C4-2B (cell line): ENCODE measurements around the gene ERC2.

ENCODE experiments used
- H3K27ac ChIP-seq: fragments of 450-650 bp; 2 replicates; pipeline ENCODE4 v1.5.1; 2017
- CTCF ChIP-seq: fragments of 450-650 bp; conservative IDR thresholded peaks from 2 replicates; pipeline ENCODE4 v1.5.1; 2017; ENCODE audit warnings: mild to moderate bottlenecking
- ZFX ChIP-seq: fragments of 450-650 bp; IDR thresholded peaks from 2 replicates; pipeline ENCODE4 v1.6.1; 2017

ERC2 gene

DNA sequence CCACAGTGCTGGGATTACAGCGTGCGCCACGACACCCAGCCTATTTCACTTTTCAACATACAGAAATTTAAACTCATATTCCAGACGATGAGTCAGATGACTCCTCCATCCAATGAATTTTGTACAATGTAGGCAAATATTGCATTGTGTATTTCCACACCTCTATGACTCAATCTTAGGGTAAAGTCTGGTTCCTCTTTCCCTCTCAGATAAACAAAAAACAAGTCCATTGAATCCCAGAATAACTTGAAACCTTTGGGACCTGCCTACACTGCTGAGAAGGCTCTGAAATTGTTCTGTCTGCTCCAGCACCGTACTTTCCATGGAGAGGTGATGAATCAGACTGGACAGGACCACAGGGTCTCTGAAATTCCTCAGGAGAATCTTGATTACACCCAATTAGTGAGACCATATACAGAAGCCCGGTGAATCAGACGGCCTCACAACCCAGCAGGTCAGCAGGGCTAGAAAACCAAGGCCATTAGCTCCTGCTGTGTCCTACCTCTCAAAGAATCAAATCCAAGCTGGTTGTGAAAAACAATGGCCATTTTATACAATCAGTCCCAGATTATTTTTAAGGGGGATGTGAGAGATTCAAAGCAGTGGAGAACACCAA lies 112.6 kb downstream of the ERC2 start:
- no peak overlapping the region for H3K27ac ChIP-seq
- no peak for TF ChIP-seq CTCF
- no peak for TF ChIP-seq ZFX

DNA sequence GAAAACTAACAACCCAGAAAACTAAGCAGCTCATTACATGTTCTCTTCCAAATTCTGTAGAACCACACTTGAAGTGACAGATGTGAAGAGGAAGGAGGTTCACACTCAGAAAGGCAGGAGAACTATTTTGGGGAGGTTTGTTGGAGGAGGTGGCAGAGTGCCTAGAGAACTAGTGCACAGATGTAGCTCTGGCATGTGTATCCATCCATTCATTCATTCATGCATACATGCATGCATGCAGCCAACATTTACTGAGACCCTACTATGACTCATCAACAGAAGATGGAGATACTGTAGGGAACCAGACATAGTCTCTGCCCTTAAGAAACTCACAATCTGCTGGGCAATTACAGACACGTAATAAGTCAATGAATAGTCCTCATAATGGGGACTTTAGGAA lies 116.7 kb downstream of the ERC2 start:
- no peak for TF ChIP-seq ZFX
- TF ChIP-seq CTCF = no peak
- no peak overlapping the region for H3K27ac ChIP-seq

- TF ChIP-seq ZFX (no peak), CTCF (peak; percentile 54)
- H3K27ac ChIP-seq = no peak overlapping the region
Observed at GRCh38 chr3:56347219-56347871, 120.9 kb downstream of the ERC2 start.

DNA sequence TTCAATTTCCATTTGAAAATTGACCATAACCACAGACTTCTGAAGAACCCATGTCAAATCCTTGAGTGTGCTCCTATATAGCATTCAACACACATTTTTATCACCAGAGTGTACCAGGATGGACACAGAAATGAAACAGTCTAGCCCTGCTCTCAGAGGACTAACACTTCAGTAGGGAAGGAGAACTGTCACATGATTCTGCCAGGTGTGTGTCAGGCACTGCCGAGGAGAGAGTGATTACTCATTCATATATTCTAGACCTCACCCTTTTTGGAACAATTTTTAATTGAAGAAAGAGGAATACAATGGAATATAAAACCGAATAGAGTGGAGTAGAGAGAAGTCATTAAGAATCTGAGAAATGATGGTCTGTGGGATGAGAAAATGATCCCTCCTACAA lies 125.8 kb downstream of the ERC2 start:
- H3K27ac ChIP-seq = no peak overlapping the region
- TF ChIP-seq CTCF = no peak
- no peak for TF ChIP-seq ZFX

DNA sequence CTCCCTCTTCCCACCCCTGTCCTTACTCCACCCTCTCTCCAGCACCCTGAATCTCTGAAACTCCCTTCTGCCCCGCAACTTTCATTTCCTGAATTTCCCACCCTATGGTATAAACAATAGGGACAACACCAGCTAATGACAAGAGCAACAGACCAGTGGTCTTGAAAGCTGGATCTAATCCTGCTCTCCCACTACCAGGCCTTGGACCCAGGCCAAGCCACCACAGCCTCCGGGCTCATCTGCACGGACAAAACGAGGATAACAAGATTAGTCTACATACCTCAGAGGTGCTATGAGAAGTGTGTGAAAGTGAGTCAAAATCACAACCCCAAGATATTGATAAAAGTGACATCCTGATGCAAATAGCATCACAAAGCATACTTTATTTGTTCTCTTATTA lies 128.6 kb downstream of the ERC2 start:
- H3K27ac ChIP-seq = no peak overlapping the region
- TF ChIP-seq ZFX (no peak), CTCF (no peak)

DNA sequence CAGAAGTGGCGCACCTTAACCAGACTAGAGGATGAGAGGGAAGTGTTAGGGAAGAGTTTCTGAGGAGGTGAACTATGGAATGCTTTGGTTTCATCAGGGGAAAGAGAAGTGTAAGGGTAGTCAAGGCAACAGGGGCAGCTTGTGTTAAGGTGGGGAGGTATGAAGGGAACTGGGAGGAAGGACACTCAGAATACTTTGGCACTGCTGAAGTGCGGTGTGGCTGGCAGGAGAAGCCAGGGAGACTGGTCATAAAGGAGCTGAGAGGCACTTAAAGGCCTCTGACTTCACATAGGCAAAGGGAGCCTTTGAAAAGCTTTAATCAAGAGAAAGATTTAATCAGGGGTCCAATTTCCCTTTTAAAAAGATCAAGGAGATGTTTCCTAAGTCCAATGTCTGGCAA lies 129.0 kb downstream of the ERC2 start:
- TF ChIP-seq ZFX = no peak
- TF ChIP-seq CTCF = no peak
- H3K27ac ChIP-seq = no peak overlapping the region

DNA sequence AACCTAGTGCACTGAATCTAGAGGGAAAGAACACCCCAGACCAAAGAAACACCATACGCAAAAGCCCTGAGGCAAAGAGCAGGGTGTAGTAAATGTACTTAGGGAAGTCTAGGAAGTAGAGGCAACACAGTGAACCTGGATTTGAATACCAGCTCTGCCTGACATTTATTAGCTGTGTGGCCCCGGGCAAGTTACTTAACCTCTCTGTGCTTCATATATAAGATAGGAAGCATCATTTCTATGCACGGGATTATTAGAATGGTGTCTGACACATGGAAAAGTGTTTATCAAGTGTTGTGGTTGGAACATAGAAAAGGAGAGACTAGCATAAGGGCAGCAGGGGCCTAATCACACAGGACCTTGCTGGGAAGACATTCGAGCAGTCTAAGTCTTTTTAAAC lies 132.2 kb downstream of the ERC2 start:
- no peak overlapping the region for H3K27ac ChIP-seq
- TF ChIP-seq ZFX = no peak
- no peak for TF ChIP-seq CTCF
